HG02885 (cell line): Measurements from ENCODE around the gene EDEM1.
"Not testable (repeated sequence)": the region's sequence is repeated elsewhere in the genome, so short reads cannot be mapped to it uniquely, and the experiment has no call there.

Experiments used
- ATAC-seq: cut with Tn5 transposase; IDR thresholded peaks from one replicate; pipeline ENCODE4 v1.9.1; 2021; ENCODE audit warnings: mild to moderate bottlenecking; ENCODE audit not compliant: unreplicated experiment, poor library complexity

The EDEM1 gene

GRCh38 chr3:5227812-5228211, 40.3 kb downstream of the EDEM1 start:
- no peak for ATAC-seq

GRCh38 chr3:5229414-5229813, 41.9 kb downstream of the EDEM1 start:
- no peak for ATAC-seq

GRCh38 chr3:5231074-5231473, 43.6 kb downstream of the EDEM1 start:
- no peak for ATAC-seq

- ATAC-seq: no peak
These were observed 44.0 kb downstream of the EDEM1 start for GRCh38 chr3:5231487-5231886.

- ATAC-seq: no peak
These were observed 45.1 kb downstream of the EDEM1 start for GRCh38 chr3:5232570-5232969.

- no peak for ATAC-seq
These were observed 45.5 kb downstream of the EDEM1 start for GRCh38 chr3:5233026-5233425.

GRCh38 chr3:5235655-5236054, 48.1 kb downstream of the EDEM1 start:
- no peak for ATAC-seq

- ATAC-seq: no peak
These were observed 51.0 kb downstream of the EDEM1 start for GRCh38 chr3:5238545-5238944.

GRCh38 chr3:5239602-5240001, 52.1 kb downstream of the EDEM1 start:
- ATAC-seq: no peak

GRCh38 chr3:5240740-5241139, 53.2 kb downstream of the EDEM1 start:
- no peak for ATAC-seq

- not testable (repeated sequence) for ATAC-seq
These were observed 55.3 kb downstream of the EDEM1 start for GRCh38 chr3:5242785-5243184.

- no peak for ATAC-seq
These were observed 58.4 kb downstream of the EDEM1 start for GRCh38 chr3:5245927-5246326.

- ATAC-seq: no peak
These were observed 61.3 kb downstream of the EDEM1 start for GRCh38 chr3:5248822-5249221.

- ATAC-seq: no peak
These were observed 63.1 kb downstream of the EDEM1 start for GRCh38 chr3:5250467-5251195.

GRCh38 chr3:5251196-5251583, 63.7 kb downstream of the EDEM1 start:
- ATAC-seq: no peak

GRCh38 chr3:5252131-5252530, 64.6 kb downstream of the EDEM1 start:
- no peak for ATAC-seq

GRCh38 chr3:5254281-5255048, 67.0 kb downstream of the EDEM1 start:
- ATAC-seq: no peak

- ATAC-seq: no peak
These were observed 68.2 kb downstream of the EDEM1 start for GRCh38 chr3:5255404-5256344.

GRCh38 chr3:5258526-5258925, 71.0 kb downstream of the EDEM1 start:
- ATAC-seq: no peak

GRCh38 chr3:5260992-5261501, 73.5 kb downstream of the EDEM1 start:
- ATAC-seq: no peak

- ATAC-seq: no peak
These were observed 75.0 kb downstream of the EDEM1 start for GRCh38 chr3:5262507-5262906.
